ENCODE data around the gene PLCE1.
"Not testable (repeated sequence)": the region's sequence is repeated elsewhere in the genome, so short reads cannot be mapped to it uniquely, and the experiment has no call there.

The PLCE1 gene

DNA sequence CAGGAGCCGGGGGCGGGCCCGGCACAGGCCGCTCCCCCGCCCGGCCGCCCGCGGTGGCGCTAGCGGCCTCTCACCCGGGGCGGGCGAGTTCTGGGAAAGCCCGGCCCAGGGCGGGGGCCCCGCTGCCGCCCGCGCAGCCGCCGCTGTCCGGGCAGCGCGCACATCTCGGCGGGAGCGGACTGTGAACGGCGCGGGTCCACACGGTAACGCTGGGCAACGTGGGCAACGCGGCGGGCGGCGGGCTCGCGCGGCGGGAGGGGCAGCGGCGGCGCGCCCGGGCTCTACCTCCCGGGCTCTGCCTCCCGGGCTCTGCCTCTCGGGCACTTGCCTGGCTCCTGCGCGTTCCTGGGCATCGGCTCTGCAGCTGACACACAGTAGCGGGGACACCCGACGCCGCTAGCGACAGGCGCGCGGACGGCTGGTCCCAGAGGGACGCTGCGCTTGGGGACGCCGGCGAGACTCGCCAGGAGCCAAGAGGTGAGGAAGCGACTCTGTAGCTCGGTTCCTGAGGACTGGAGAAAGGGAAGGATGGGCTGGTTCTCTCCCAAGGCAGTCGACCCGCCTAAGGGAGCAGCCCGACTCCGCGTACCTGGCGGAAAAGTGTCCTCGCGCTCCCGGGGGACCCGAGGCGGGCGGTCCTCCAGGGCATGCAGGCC is at the start of gene PLCE1:
Gene PLCE1, plus strand, starts transcription at position 150 of the 656 bp plus-strand sequence. CDS start 37,116 bp downstream, outside the sequence.
- no peak for DNase-seq (ENCODE audit: low read depth)

DNA sequence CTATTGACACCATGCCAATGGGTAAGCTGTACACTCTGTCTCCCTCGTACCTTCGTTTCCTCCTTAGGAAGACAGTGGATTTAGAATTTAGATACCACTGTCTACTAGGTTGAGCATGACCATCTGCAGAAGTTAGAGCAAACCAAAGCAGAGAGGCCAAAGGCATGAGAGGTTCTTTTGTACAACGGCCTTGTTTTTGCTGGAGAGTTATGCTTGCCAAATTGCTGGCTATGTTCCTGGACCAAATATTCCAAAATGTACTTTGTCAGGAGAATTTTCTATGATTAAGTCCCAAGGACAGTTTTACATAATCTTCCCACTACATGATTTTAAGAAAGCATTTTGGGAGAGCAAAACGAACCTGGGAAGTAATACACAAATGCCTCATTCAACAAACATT is 47.9 kb upstream of the PLCE1 start:
- no peak for DNase-seq (ENCODE audit: low read depth)

DNA sequence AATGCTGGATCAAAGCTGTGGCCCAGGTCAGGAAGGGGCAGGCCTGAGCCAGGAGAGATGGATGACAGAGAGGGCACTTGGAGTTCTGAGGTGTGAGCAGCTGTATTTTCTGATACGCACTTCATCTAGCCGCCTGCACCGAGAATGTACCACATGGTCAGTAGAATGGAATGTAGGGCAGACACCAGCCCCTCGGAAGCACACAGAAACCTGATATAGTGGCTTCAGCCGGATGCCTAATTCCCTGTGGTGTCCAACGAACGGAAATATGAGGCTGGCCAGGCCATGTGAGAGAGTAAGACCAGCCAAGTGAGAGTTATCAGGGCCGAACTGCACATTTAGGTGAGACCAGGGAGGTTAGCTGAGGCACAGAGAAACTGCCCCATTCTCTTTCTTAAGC is 46.7 kb upstream of the PLCE1 start:
- no peak for DNase-seq (ENCODE audit: low read depth)

DNA sequence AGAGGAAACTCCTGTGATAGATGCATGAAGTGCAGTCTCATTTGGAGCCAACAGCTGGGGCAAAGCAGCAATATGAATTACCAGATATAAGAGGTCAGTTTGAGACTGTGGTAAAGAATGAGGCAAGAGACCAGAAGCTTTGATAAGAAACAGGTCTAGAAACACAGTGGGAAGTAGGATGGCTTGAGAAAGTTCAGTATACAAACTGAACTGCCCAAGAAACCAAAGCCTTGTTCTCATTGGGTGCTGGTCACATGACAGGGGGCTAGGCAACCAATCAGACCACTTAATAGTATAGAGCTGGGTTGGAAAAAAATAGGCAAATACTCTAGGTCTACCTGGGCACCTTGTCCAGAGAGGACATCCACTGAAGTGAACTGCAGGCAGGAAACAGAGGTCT is 46.2 kb upstream of the PLCE1 start:
- DNase-seq (ENCODE audit: low read depth): no peak

DNA sequence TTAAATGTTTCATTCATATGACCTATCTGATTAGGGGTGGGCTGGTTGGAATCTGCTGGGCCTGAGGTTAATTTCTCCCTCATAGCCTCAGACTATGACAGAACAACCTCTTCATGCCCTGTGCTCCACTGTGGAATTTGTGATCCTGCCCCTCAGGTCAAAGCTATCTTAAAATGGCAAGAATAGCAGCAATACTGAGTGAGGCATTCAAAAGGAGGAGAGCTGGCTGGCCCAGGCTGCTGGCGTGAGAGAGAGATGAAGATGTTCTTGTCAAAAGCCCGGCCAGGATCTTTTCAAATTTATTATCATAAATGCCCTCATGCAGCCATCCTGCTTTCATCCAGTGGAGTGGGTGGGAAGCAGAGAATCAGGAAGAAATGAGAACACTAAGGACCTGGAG is 41.8 kb upstream of the PLCE1 start:
- no peak for DNase-seq (ENCODE audit: low read depth)

DNA sequence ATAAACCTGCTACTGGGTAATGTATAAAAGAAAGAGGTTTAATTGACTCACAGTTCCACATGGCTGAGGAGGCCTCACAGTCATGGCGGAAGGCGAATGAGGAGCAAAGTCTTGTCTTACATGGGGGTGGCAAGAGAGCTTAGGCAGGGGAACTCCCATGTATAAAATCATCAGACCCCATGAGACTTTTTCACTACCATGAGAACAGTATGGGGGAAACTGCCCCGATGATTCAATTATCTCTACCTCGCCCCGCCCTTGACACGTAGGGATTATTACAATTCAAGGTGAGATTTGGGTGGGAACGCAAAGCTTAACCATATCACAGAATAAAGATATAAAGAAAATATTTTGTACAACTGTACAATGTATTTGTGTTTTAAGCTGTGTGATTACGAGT is 39.4 kb upstream of the PLCE1 start:
- no peak for DNase-seq (ENCODE audit: low read depth)

DNA sequence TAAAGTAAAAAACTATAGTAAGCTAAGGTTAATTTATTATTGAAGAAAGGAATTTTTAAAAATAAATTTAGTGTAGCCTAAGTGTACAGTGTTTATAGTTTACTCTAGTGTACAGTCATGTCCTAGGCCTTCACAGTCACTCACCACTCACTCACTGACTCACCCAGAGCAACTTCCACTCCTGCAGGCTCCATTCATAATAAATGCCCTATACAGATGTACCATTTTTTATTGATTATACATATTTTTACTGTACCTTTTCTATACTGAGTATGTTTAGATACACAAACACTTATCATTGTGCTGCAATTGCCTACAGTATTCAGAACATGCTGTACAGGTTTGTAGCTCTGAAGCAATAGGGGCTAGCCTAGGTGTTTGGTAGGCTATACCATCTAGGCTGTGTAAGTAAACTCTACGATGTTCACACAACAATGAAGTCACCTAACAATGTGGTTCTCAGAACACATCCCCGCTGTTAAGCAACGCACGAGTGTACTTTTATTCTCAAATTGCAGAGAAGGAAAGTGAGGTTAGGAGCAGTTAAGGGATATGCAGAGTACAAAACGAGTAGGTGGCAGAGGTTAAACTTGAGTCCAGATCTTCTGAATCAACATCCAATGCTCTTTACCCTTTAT is 38.9 kb upstream of the PLCE1 start:
- no peak for DNase-seq (ENCODE audit: low read depth)

DNA sequence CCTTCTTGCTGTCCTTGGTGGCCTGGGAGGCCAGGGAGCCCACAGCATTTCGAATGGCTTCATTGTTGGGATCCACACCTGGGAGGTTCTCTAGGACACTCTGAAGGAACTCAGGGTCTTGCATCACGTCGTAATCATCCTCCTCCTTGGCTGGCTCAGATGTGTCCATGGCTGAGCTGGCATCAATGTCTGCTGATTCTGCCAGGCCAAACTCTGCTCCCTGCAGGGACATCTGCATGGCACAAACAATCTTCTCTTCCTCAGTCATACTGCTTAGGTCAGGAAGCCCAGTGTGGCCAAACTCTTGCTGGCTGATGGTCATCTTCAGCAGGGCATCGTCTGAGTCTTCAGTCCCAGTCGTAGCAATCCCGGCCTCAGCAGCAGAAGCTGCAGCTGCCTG is 34.9 kb upstream of the PLCE1 start:
- DNase-seq (ENCODE audit: low read depth): no peak

DNA sequence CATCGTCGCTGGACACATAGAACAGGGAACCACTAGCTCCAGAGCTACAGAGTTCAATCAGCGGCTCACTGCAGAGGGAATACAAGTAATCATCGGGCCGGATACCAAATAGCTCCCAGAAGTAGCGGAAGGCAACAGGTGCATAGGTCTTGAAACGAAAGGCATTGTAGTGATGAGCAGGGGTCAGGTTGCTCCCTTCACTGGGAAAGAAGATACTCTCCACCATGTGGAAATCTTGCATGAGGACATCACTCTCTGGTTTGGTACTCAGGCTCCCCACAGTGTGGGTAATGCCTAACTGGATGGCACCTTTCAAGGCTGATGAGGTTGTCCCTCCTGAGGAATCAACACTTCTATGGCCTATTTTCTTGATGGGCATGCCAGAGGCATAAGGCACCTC is 32.7 kb upstream of the PLCE1 start:
- not testable (repeated sequence) for DNase-seq (ENCODE audit: low read depth)

DNA sequence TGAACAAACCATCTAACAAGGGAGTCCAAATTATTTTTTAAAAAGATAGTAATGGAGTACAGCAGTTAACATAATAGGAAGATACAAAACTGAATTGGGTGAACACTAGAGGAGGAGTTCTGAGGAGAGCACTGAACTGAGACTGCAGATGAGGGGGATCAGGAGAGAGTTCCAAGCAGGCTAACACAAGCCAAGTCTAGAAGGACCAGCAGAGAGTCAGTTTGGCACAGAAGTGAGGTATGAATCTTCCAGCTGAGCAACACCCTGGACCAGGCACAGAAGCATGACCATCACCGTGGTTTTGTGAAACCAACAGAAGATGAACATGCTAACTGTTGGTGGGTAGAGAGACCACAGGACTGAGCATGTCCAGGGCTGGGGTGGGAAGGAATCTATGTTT is 30.8 kb upstream of the PLCE1 start:
- DNase-seq (ENCODE audit: low read depth): no peak

DNA sequence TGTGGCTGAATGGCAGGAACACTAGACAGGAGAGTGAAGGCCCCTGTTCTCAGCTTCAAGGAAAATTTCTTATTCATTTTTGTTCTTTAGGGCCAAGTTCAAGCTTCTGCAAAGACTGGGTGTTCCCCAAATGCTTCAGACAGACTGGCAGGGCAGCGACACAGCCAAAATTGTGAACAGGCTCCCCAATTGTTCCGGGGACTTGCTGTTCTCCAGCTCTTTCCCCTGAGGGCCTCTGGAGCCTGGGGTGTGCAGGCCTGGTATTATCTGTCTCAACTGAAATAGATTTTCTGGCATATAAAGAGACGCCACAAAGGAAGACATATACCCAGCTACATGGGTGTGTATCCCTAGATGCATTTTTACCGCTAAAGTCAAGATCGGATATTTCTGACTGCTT is 30.3 kb upstream of the PLCE1 start:
- DNase-seq (ENCODE audit: low read depth): no peak

DNA sequence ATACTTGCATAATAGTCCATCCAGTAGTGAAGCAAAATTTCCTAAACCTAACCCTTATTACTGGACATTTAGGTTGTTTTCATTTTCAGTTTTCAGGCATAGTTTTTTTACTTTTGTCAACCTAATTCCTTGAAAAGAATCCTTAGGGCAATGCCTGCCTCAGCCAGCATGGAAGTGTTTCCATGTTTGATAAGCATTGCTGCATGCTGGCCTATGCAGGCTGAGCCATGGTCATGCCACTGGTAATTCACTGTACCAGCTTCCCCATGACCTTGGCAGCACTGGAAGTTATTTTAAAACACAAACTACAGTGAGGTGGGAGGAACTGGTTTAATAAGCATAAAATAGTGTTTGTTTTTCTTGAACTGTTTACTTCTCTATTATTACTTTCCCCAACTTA is 27.8 kb upstream of the PLCE1 start:
- no peak for DNase-seq (ENCODE audit: low read depth)

DNA sequence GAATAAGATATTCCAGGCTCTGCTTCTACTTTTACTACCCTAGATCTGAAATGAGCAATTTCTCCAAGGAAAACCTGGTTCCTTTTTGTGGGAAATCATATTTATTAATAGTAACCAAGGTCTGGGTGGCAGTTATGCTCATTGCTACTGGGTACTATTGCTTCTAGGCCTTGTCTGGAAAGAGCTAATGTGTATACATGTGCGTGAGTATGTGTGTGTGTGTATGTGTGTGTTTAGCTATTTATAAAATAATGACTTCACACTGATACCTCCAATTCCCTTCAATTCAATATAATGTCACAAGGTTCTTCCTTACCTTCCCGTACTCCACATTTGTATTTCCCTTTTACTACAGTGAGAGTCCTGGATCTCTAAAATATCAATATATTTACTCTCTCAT is 26.0 kb upstream of the PLCE1 start:
- no peak for DNase-seq (ENCODE audit: low read depth)

DNA sequence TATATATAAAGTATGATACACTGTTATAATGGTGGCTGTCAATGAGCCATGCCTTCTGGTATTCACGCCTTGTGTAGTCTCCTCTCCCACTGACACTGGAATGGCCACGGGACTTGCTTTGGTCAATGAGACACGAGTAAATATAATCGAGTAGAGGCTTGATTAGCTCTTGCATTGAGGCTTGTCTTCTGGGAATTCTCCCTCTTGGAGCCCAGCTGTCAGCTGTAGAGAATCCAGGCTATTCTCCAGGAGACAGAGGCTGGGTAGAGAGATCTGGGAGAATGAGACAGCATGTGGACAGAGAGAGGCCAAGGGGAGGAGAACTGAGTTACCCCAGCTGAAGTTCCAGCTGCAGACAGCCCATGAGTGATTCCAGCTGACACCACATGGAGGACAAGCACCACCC is 25.2 kb upstream of the PLCE1 start:
- no peak for DNase-seq (ENCODE audit: low read depth)

DNA sequence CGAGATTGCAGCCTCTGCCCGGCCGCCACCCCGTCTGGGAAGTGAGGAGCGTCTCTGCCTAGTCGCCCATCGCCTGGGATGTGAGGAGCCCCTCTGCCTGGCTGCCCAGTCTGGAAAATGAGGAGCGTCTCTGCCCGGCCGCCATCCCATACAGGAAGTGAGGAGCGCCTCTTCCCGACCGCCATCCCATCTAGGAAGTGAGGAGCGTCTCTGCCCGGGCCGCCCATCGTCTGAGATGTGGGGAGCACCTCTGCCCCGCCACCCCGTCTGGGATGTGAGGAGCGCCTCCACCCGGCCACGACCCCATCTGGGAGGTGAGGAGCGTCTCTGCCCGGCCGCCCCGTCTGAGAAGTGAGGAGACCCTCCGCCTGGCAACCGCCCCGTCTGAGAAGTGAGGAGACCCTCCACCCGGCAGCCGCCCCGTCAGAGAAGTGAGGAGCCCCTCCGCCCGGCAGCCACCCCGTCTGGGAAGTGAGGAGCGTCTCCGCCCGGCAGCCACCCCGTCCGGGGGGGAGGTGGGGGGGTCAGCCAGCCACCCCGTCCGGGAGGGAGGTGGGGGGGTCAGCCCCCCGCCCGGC is 23.2 kb upstream of the PLCE1 start:
- not testable (repeated sequence) for DNase-seq (ENCODE audit: low read depth)

DNA sequence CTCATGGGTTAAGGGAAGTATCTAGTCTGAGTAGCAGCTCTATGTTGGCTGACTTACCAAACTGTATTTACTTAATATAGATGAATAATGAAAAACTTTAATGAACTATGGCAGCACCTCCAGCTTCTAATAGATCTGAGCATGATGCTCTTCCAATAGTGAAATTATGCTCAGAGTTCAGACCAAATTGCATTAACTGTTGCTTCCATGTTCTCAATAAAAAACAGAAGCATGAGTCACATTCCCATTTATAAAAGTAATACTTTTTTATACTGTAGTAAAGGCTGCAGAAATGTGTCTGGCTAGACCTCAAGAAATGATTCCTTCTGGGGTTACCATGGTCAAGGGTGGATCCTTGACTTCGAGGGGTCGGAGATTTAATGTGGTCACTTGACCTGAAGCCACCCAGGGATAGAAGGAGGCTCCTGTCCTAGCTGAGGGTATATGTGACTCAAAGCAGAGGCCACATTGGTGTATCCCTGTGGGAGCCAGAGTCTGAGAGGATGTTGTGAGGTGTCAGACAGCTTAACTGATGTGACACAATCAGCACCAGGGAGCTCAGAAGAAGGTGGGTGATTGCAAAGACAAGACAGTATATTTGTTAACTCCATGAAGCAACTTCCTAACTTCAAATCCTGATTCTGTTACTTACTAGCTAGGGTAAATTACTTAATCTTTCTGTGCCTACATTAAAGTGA is 19.8 kb upstream of the PLCE1 start:
- no peak for DNase-seq (ENCODE audit: low read depth)

DNA sequence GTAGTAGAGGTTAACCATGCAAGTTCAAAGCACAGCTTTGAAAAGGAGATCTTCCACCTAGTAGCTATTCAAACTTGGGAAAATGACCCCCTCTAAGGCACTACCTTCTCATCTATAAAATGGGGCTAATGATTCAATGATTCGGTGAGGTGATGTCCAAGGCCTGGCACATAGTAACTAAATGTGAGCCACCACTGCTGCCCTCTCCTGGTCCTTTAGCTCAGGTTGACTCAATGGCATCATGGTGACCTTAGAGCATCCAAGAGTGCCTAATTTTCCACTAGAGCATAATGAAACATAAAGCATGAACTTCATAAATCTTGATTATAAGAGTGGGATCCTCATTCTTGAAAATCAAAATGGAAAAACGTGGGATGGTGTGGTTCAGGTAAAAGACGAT is 16.3 kb upstream of the PLCE1 start:
- no peak for DNase-seq (ENCODE audit: low read depth)

DNA sequence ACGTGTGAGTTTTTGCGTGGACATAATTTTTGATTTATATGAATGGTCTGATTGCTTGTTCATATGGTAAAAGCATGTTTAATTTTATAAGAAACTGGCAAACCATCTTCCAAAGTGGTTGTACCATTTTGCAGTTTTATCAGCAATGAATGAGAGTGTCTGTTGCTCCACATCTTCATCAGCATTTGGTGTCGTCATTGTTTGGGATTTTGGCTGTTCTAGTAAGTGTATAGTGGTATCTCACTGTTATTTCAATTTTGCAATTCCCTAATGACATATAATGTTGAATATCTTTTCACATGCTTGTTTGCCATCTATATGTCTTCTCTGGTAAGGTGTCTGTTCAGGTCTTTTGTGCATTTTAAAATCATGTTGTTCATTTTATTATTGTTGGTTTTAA is 13.2 kb upstream of the PLCE1 start:
- DNase-seq (ENCODE audit: low read depth): no peak

DNA sequence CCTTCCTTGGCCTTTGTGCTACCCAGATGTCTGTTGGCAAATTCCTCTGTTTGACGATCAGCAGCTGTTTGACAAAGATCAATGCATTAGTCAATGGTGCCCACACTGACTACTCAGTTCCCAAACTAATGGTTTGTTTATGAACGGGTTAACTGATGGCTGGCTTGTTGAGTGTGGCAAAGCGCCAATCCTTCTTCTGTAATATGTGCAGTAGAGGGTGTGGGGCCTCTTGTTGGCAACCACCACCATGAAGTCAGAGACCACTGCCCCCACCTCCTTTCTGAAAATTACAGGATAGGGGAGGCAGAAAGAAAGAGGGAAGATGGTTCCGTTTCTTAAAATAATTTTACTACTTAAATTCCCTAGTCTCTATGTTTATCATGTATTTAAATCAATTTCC is 2.6 kb upstream of the PLCE1 start:
- no peak for DNase-seq (ENCODE audit: low read depth)

DNA sequence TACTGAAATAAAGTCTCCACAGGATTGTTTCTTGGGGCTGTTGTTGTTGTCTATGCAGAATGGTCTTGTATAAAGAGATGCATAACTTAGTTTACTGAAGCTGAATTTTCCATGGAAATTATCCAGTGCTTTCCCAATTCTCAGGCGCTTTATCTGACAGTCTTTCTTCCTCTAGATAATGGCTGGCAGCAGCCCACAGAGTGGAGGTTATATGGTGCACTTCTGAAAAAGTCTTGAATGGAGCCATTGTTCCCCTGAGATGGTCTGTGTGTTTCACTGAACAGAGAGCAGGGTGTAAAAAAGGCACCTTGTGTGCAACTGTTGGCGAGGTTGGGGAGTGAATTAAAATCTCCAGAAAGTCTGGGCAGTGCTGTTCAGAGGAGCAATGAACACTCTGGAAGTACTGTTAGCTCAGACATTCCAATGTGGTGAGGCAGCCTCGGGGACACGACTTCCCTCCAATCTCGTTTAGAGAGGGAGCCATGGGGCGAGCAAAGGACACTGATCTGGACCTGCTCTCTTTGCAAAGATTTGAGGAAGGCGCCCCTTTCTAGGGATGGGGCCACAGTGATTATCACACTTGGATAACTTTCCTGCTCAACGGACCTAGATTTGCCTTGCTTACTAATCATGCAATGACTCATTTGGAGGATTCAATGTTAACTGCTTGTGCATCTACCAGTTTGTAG is 2.0 kb upstream of the PLCE1 start:
- no peak for DNase-seq (ENCODE audit: low read depth)

DNA sequence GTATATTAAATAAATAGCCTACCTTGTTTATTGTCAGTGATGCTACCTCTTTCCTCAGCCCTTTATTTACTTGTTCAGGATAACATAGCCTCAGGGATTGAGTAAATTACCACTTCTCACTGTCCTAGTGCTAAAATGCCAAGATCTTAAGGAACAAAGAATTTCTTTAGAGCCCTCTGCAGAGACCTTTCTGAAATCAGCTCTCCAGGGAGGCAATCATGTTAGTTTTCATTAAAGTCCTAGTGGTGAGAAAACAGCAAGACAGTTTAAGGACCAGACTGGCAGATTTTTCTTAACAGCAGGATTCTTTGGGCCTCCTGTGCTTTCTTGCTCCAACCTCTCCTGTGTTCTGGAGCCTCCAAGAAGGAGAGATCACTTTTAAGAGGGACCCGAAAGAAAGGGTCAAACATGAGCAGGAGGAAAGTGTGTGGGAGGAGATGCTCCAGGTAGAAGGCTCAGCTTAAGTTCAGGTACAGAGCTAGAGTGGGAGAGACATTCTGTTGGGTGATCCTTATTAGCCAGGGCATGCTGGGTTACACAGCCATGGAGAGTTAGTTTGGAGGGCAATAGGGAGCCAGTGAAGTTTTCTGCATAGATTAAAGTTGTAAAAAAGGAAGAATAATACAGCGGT is 1.2 kb upstream of the PLCE1 start:
- no peak for DNase-seq (ENCODE audit: low read depth)

DNA sequence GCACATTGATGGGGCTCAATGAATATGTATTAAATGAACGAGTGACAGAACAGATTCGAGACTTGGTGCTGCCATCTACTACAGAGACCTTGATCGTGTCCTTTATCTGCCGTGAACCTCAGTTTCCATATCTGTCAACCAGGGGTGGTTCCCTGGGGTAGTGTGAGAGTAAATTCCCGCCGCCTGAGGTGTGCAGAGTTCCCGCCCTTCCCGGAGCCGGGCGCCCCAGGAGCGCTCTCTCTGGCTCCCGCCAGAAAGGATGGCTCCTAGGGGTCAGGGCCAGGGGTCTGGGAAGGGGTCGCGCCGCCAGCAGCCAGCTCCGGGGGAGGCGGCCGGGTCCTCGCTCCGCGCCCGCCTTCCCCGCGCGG is 333 bp upstream of the PLCE1 start:
- no peak for DNase-seq (ENCODE audit: low read depth)
